ENCODE measurements around the gene ACHE. TPM values are rescaled to one million over a fixed set of nuclear protein-coding genes. Genes with fewer than 3 reads are reported as not detected.

Gene ACHE
- total RNA-seq, result not detected in 2 replicates

GRCh38 chr7:100895701-100895955 lies at the start of gene ACHE:
Gene ACHE (minus strand): TSS chr7:100895888. CDS start chr7:100894232, 1,656 bp downstream.

GRCh38 chr7:100888988-100889750 lies 6.5 kb downstream of the ACHE start, which contains the start of gene UFSP1:
Gene UFSP1 (minus strand): TSS chr7:100889715. CDS start chr7:100889271, 444 bp downstream.

DNA sequence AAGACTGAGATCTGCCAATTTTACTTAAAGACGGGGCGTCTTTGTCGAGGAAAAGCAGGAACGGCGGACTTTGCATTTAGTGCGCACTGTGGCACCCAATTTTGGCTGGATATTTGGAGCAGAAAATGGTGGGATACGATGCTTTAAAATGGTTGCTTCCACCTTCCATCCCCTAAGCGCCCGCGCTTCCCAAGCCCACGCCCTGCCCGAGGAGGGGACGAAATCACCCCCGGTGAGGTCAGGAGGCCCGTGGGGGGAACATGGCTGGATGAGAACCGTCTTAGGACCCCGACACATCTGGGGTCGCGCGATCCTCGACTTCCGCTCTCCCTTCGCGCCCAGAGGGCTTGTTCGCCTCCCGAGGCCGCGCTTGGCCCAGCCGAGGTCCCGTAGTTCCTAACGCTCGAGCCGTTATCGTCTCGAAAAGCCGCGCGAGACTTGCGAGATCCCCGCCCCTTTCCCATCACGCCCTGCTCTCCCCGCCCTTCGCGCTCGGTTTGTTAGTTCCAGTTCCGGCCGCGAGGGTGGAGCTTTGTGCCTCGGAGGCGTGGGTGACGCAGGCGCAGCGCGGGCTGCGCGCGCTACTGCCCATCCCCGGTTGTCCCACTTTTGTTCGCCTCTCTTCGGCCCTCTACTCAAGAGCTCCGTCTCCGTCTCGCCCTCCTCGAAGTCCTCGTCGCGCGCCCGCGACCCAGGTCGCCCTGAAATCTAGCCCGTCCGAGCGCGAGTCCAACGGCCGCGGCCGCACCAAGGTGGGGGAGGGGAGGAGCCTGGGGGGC lies 20.9 kb downstream of the ACHE start, which contains the start of gene SRRT:
Gene SRRT, plus strand, starts transcription at position 527 of the 779 bp plus-strand sequence. CDS start 488 bp downstream, outside the sequence.

GRCh38 chr7:100867040-100867775 lies 28.5 kb downstream of the ACHE start, which contains the start of gene TRIP6:
Gene TRIP6 (plus strand): TSS chr7:100867387. CDS start chr7:100867498, 111 bp downstream.

DNA sequence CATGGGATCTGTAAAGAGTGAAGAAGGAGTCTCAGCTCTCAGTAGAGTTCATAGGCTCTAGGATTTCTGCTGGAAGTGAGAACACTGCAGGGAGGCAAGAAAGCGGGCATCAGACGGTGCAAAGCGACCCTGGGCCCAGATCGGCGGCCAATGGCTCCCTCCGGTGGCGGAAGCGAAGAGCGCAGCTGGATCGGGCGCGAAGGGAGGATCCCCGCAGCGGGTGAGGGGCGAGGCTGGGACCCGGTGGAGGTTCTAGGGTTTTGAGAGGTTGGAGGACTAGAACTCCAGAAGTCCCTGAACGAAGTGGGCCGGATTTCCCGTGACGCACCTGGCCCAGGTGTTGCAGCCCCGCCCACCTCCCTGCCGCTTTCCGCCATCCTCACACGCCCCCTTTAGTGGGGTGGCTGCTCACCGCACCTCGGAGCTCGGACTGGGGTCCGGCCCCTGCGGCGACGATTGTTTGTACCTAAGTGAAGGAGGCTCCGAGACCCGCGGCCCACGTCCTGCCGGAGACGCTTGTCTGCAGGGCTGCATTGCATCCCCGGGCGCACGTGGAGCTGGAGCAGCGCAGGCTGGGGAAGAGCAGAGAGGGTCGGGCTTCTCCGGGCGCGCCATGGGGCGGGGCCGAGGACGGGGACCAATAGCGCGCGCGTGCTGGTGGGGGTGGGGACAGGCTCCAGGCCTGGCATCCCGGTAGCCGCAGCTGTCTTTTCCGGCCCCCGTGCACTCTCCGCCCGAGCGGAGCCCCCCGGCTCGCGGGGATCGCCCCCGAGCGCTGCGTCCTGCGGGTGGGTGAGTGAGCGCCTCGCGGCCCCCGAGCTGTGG lies 43.4 kb downstream of the ACHE start, which contains the start of gene SLC12A9:
Gene SLC12A9, plus strand, starts transcription at position 666 of the 825 bp plus-strand sequence. CDS start 1,485 bp downstream, outside the sequence.

Other genes with a start within 250 kb of the ACHE start
- not detected in 2 replicates for gene ACTL6B, start 239.4 kb downstream of the ACHE start, total RNA-seq
- 255 and 264 TPM in 2 replicates for gene GNB2, start 222.1 kb downstream of the ACHE start, total RNA-seq
- 7.4 and 9.7 TPM in 2 replicates for gene GIGYF1, start 201.6 kb downstream of the ACHE start, total RNA-seq
- gene POP7, start 189.8 kb downstream of the ACHE start, total RNA-seq, result 39.9 and 54.2 TPM in 2 replicates
- gene EPO, start 175.4 kb downstream of the ACHE start, total RNA-seq, result not detected in 2 replicates
- gene ZAN, start 162.3 kb downstream of the ACHE start, total RNA-seq, result not detected in 2 replicates
- 74.9 and 101 TPM in 2 replicates for gene EPHB4, start 68.4 kb downstream of the ACHE start, total RNA-seq
- gene SLC12A9, start 43.2 kb downstream of the ACHE start, total RNA-seq, result 12.2 and 20.5 TPM in 2 replicates
- gene TRIP6, start 28.5 kb downstream of the ACHE start, total RNA-seq, result 166 and 169 TPM in 2 replicates
- gene SRRT, start 20.8 kb downstream of the ACHE start, total RNA-seq, result 66.3 and 73.5 TPM in 2 replicates
- 3.0 and 3.5 TPM in 2 replicates for gene UFSP1, start 6.2 kb downstream of the ACHE start, total RNA-seq
- not detected in 2 replicates for gene MUC3A, start 53.6 kb upstream of the ACHE start, total RNA-seq
- gene MUC12, start 73.7 kb upstream of the ACHE start, total RNA-seq, result under 0.01 TPM in 1 of 2 replicates, not detected in the other
- not detected in 2 replicates for gene MUC17, start 124.2 kb upstream of the ACHE start, total RNA-seq
- gene TRIM56, start 189.6 kb upstream of the ACHE start, total RNA-seq, result 7.2 and 7.9 TPM in 2 replicates
- gene SERPINE1, start 231.2 kb upstream of the ACHE start, total RNA-seq, result 166 and 251 TPM in 2 replicates